Omental fat pad (tissue), 4 donors: ENCODE measurements around the gene COPS8. TPM values are rescaled to one million over a fixed set of nuclear protein-coding genes. Genes with fewer than 3 reads are reported as not detected.

ENCODE experiments used
- ATAC-seq: fragments of 150-250 bp; one replicate; pipeline ENCODE4 v1.9.1; 2016; ENCODE audit warnings: mild to moderate bottlenecking, moderate library complexity; ENCODE audit not compliant: low FRiP score
- DNase-seq: peaks from one replicate; pipeline ENCODE4 v3.0.0-alpha.2; 2019; ENCODE audit warnings: low spot score
- CTCF ChIP-seq, 3 donors: fragments of 450-650 bp; IDR thresholded peaks; one replicate each; pipeline ENCODE4 v1.5.1; 2016 to 2017; ENCODE audit warnings: antibody characterized with exemption in 3 of 3, mild to moderate bottlenecking in 3 of 3, moderate library complexity in 2 of 3
- total RNA-seq, 4 donors: library from RNA; depleted of rRNA; stranded (reverse); fragments of >200 nt; gene quantifications; one replicate each; pipeline ENCODE4 v1.1.0, GENCODE V29; 2016

The COPS8 gene
- total RNA-seq, 4 donors from 2014 or later: 76.4 to 105 (median 90.5) TPM

- no peak for TF ChIP-seq CTCF (IDR thresholded peaks at IDR 0.05)
- DNase-seq: no peak
- no peak for ATAC-seq
These were observed 61.6 kb downstream of the COPS8 start for GRCh38 chr2:237147317-237147716.

GRCh38 chr2:237148624-237149023, 62.9 kb downstream of the COPS8 start:
- DNase-seq: no peak
- no peak for ATAC-seq
- TF ChIP-seq CTCF (IDR thresholded peaks at IDR 0.05): no peak

GRCh38 chr2:237149425-237149824, 63.7 kb downstream of the COPS8 start:
- no peak for DNase-seq
- TF ChIP-seq CTCF (IDR thresholded peaks at IDR 0.05): no peak
- ATAC-seq: no peak
